Stimulated activated CD8-positive, alpha-beta memory T cell treated with anti-CD3 and anti-CD28 coated beads, Interleukin-7, amount 100 ng/mL, for 4 hours (primary cell): ENCODE results near the gene GPR87.

Experiments used
- DNase-seq, 2 donors: peaks; one replicate each; pipeline ENCODE4 v3.0.0-alpha.2; 2020; ENCODE audit warnings: low read depth in 2 of 2

Gene GPR87

DNA sequence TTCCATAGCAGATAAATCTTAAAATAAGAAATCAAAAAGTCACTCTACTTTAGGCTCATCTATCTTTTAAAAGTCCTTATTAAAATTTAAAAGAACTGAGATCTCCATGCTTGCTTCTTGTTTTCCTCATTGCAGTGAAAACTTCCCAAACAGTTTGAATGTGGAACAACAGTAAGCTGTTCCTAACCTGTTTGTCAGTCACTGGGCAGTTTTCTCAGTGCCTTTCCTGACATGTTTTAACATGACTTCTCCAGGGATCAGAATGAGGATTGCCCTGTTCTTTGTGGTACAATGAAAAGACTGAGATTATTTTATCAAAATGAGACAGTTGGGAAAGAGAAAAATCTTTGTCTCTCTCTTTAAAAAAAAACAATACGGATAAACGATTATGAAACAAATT, 774 bp downstream of the GPR87 start:
- no peak for DNase-seq

- DNase-seq: no peak
Measured at GRCh38 chr3:151315136-151315535, 1.5 kb downstream of the GPR87 start.

- DNase-seq: no peak
Measured at GRCh38 chr3:151314593-151314992, 2.0 kb downstream of the GPR87 start.

DNA sequence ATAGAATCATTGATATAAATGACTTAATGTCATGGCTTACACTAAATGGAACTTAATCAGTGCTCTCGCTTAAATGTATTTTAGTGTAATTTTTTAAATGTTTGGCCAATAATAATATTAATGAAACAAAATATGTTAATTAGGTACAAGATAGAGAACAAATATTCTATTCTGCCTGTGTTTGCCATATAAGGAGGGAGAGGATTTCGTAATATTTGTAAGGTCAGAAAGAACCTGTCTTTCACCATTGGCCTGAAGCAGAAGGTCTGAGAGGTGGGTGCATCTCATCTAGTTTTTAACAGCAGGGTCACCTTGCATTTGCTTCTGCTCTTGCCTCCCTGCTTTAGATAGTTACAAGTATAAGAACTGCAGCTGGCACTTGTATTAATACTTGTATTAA, 2.5 kb downstream of the GPR87 start:
- DNase-seq: no peak

DNA sequence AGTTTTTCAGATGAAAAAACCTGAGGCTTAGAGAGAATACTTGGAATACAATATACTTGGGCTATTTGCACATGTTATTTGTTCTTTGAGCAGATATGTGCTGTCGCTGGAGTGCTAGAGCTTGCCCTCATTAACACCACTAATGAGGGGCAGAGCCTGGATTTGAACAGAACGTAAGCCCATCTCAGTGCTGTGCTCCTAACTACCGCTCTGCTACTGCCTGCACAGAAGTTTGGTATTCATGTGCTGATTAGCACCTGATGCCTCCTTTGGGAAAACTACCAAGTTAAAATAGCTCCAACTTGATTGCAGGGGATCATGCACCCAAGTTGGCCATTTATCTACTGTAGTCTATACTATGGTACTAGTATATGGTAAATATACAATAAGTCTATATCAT, 3.6 kb downstream of the GPR87 start:
- DNase-seq: no peak

DNA sequence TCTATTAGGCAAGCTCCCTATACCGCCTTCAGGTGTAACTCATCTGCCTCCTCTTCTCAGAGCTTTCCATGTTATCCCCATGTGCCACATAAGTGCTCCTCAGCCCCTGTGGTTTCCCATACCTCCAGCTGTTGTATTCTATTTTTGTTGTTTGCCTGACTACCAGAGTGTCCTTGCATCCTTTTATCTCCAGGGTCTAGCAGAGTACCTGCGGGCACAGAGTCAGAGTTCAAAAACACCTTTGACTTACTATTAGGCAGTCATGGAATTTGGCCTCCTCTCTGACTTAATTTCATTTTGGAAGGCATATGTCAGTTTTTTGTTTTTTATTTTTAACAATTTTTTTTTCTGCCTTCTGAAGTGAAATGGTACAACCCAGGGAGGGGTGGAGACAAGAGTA, 7.1 kb downstream of the GPR87 start:
- DNase-seq: no peak

DNA sequence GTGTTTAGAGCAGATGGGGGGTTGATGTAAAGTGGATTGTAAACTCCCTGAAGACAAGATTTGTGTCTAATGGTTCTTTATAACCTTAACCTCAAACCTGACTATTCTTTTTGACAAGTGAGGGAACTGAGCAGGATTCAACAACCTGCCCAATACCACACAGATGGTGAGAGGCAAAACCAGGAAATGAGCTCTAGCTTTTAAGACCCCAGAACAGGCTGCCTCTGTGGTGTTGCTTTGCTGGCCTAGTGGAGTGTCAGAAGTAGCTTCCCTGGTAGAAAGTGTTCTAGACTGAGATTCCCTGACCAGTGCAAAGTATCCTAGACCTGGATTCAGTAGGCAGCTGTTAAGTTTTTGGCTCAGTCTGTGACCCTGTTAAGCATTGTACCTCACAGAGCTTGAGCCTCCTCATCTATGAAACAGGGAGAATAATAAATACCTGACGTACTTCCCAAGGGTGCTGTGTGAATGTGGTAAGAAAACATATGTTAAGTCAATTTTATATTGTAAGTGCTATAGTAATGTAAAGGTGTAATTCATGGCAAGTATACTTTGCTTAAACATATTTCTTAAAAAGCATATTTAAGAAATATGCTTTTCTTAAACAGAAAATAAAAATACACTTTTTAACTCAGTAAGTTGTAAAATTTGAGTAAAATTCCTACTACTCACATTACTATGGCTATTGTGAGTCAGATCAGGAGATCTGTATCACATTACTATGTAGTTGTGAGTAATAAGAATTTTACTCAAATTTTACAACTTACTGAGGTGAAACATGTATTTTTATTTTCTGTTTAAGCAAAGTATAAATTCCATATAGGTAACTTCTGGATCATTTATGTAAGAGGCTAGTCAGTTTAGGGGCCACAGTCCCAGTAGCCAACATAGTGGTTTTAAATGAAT, 8.8 kb downstream of the GPR87 start:
- no peak for DNase-seq

DNA sequence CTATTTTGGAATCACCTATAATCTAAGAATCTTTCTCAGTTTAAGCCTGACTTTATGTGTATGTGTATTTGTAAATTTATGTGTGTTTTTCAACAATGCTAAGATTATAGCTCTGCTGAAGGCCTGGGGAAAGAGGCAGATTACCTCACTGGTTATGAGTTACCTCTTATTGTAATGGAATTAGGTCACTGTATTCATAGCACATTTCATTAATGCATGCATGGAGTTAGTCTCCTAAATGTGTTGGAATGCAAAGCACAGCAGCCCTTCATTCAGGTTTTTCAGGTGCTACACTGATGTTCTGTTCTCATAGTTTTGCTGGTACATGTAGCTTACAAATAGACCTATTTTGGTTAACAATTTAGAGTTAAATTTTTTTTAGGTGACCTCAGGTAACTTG, 9.5 kb downstream of the GPR87 start:
- DNase-seq: no peak

- no peak for DNase-seq
Measured at GRCh38 chr3:151306168-151306810, 10.3 kb downstream of the GPR87 start.

DNA sequence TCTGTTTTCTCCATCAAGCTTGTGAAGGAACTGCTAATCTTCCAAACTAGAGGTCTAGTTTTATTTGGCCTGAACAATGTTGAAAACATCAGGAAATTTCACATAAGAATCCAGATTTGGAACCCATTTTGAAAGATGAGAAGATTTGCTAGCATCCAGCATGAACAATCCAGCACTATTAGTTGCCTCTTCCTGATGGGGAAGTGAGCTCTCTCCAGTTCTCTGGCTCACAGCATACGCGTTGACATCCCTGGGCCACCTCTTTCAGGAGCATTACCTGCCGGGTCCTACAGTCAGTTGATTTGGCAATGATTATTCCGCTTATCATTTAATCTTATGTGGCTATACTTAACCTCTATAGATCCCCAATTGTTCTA, 10.9 kb downstream of the GPR87 start:
- DNase-seq: no peak

- DNase-seq: no peak
Measured at GRCh38 chr3:151305060-151305774, 11.4 kb downstream of the GPR87 start.

GRCh38 chr3:151303751-151304150, 12.9 kb downstream of the GPR87 start:
- DNase-seq: no peak

DNA sequence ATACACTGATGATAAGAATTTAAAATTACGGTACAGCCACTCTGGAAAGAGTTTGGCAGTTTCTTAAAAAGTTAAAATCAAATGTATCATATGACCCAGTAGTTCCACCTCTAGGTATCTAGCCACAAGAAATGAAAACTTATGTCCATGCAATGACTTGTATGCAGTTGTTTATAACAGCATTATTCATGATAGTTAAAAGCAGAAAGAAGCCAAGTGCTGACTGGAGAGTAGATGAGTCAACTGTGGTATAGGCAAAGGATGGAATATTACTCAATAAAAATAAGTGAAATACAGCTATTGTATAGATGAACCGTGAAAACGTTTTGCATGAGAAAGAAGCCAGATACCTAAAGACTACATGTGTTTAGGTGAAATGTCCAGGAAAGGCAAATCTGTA, 14.8 kb downstream of the GPR87 start:
- DNase-seq: no peak

DNA sequence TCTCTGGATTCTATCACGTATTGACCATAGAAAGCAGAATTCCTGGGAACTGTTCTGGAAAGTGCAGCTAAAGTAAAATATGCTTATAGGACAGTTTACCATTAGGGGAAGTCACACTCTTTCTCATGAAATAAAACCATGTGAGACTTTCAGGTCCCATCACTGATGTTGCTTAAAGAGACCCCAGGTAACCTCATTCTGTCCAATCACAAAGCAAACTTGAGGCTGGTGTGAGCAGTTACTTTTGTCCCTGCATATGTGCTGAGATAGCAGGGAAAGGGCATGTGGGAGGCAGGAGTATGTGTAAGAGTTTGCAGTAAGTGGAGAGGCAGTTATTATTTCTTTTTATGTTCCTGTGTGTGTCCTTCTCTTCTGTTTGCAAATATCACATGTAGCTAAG, 16.1 kb downstream of the GPR87 start:
- DNase-seq: no peak

DNA sequence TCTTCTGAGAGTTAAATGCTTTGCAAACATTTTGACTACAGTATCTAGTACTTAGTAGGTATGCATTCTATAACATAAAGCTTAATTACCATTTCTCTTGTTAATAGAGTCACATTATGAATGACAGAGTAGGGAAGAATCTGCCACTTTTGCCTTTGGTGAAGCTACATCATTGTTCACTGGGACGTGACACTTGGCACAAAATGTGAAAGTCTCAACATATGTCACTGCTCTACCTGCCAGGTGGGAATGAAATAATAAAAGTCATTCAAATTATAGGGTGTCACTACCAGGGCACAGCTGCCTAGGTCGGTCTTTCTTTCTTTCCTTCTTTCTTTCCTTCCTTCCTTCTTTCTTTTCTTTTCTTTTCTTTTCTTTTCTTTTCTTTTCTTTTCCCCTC, 17.6 kb downstream of the GPR87 start:
- DNase-seq: no peak

DNA sequence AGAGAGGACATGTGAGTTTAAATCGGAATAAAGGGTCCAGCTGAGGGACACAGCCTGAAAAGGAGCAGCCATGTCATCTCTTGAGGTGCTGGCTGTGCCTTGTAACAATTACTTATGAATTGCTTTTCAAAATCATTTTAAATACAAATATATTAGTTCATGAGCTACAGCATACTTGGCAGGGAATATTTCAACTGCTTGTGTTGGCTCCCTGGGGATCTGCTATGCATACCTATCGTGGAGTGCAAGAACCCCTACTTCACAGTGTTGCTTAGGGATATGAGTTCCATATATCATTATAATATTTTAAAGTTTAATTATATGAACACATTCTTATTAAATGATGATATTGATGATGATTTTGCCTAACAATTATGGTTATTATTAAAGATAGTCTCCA, 19.2 kb downstream of the GPR87 start:
- no peak for DNase-seq

DNA sequence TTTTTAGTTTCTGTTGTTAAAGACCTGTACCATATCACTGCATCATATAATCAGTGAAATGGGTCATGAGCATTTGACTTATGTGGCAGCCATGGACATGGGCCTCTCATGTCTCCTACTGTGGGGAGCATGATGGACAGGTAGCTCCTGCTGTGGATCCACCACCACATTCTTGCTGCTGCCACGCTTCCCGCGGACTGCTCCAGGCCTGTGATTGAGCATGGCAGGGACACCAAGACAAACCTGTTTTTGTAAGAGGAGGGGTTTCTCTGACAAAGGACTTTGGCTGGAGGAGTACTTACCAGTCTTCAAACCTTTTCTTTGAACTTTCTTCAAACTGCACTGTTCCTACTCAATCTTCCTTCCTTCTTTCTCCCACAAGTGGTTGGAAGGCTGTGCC, 20.4 kb downstream of the GPR87 start:
- DNase-seq: no peak

GRCh38 chr3:151293127-151293526, 23.5 kb downstream of the GPR87 start:
- no peak for DNase-seq

DNA sequence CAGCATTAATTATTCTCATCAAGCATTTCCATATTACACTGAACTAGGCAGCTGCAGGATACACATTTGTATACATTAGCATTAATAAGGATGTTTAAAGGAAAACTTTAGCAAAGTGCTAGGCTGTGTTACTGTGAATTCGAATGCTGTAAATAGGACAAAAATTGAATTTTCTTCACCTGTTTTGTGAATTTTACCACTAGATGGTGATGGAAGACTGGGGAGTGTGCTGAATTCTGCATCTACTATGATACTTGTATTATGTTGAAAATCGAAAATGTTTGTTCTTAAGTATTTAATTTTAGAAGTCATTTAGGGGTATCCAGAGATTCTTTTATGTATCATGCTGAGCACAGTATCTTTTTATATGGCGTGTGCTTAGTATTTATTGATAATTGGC, 25.9 kb downstream of the GPR87 start:
- DNase-seq: no peak

DNA sequence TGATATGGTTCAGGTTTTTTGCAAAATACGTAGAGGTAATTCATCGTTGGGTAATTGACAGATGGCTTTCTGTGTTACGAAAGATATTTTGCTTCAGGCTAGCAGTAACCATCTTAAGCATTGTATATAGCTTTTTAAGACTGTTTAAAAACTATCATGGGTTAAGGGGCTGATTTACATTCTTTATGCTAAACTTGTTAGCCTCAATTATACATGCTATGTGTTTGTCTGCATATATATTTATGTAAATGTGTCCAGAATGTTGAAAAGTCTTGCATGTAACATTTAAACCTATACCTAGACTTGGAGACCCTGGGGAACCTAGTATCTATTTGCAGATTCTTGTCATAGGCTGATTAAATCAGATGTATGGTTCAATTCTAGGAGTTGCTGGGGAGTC, 27.2 kb downstream of the GPR87 start:
- no peak for DNase-seq

GRCh38 chr3:151285940-151286339, 30.7 kb downstream of the GPR87 start:
- no peak for DNase-seq

DNA sequence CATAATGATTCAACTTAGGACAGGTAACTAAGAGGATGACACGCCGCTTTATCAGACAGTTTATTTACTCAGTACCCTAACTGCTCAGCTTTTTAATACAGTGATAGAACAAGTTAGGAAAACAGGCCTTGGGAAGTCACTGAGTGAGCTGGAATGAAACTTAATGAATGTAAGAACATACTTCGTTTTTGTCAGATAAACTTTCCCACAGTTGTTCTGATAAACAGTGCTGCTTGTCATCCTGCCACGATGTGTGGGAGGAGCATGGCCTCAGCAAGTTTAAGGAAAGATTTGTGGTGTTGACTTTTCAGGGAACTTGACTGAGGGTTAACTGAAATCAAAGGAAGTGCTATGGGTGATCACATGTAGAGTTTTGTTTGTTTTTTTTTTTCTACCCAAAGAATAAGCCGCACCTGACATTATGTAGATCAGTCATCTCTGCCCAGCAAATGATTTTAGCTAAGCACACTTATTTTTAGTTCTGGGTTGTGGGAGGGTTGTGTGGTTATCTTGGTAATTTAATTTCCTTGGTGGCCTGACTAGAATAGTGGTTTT, 32.6 kb downstream of the GPR87 start:
- DNase-seq: peak; percentile 11 to 34

DNA sequence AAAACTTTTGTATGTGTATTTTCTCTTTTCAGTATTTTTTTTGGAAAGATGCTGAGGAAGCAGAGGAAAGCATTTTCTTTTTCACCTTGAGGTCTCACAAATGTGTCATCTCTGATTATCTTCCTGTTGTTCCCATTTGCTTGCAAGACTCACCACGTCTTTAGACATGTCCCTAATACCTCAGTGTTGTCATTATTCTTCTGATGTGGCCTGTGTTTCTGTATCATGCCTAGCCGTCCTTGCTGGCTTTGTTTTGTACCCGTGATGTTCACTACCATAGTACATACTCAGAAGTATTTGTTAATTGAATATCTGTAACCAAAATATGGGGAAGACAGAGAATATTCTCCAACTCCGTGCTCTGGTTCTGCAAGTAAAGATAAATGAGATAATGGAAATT, 33.2 kb downstream of the GPR87 start:
- no peak for DNase-seq
